HG02884 (cell line): ENCODE results near the gene KCNMA1.
"Not testable (repeated sequence)": the region's sequence is repeated elsewhere in the genome, so short reads cannot be mapped to it uniquely, and the experiment has no call there.

Source experiments
- ATAC-seq: cut with Tn5 transposase; IDR thresholded peaks from one replicate; pipeline ENCODE4 v1.9.1; 2021; ENCODE audit warnings: mild to moderate bottlenecking, moderate library complexity; ENCODE audit not compliant: unreplicated experiment

KCNMA1 gene

GRCh38 chr10:77587416-77587790 lies 50.2 kb downstream of the KCNMA1 start:
- ATAC-seq: no peak

GRCh38 chr10:77586719-77587415 lies 50.7 kb downstream of the KCNMA1 start:
- no peak for ATAC-seq

GRCh38 chr10:77584938-77585337 lies 52.7 kb downstream of the KCNMA1 start:
- no peak for ATAC-seq

GRCh38 chr10:77583527-77583926 lies 54.1 kb downstream of the KCNMA1 start:
- ATAC-seq: no peak

- no peak for ATAC-seq
These were observed 54.9 kb downstream of the KCNMA1 start for GRCh38 chr10:77582710-77583115.

GRCh38 chr10:77581738-77582137 lies 55.9 kb downstream of the KCNMA1 start:
- no peak for ATAC-seq

GRCh38 chr10:77580482-77580881 lies 57.1 kb downstream of the KCNMA1 start:
- ATAC-seq: no peak

- ATAC-seq: no peak
These were observed 58.9 kb downstream of the KCNMA1 start for GRCh38 chr10:77578583-77579227.

- ATAC-seq: no peak
These were observed 59.9 kb downstream of the KCNMA1 start for GRCh38 chr10:77577666-77578229.

- no peak for ATAC-seq
These were observed 61.1 kb downstream of the KCNMA1 start for GRCh38 chr10:77576444-77577032.

- ATAC-seq: no peak
These were observed 61.6 kb downstream of the KCNMA1 start for GRCh38 chr10:77576007-77576367.

- no peak for ATAC-seq
These were observed 62.2 kb downstream of the KCNMA1 start for GRCh38 chr10:77575271-77576006.

GRCh38 chr10:77574438-77574837 lies 63.2 kb downstream of the KCNMA1 start:
- no peak for ATAC-seq

GRCh38 chr10:77572520-77572919 lies 65.1 kb downstream of the KCNMA1 start:
- not testable (repeated sequence) for ATAC-seq

- ATAC-seq: no peak
These were observed 66.1 kb downstream of the KCNMA1 start for GRCh38 chr10:77571490-77571889.

GRCh38 chr10:77566914-77567566 lies 70.6 kb downstream of the KCNMA1 start:
- ATAC-seq: no peak

GRCh38 chr10:77566236-77566635 lies 71.4 kb downstream of the KCNMA1 start:
- no peak for ATAC-seq

- ATAC-seq: no peak
These were observed 72.0 kb downstream of the KCNMA1 start for GRCh38 chr10:77565590-77566023.

- ATAC-seq: no peak
These were observed 72.6 kb downstream of the KCNMA1 start for GRCh38 chr10:77564731-77565589.
